ENCODE measurements around the gene GLYR1.

GLYR1 gene

DNA sequence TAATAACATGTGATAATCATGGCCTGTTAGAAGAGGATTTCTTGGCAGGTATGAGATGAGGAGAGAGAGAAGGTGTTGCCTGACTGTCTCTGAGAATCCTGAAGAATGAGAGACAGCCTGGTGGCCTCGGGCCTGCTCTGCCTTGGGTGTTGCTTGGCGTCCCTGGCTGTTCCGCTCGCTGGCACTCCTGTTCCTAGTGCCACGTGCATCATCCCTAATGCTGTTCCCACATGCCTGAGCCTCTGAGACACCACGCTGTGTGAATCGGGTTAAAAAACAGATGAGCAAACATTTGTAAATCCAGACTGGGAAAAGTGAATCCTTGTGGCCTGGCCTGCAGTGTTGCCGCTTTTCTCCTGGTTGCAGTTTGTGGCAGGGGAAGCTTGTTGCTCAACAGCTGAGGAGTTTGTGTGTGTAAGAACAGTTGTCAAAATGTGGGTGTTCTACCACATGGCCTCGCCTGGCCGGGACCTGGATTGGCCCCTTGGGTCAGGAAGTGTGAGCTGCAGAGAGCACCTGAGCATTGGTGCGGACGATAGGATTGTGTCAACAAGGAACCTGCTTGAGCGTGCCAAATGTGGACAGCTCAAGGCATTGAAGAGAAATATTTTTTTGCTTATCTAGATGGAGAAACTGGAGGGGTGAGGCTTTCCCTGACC lies 22.2 kb upstream of the GLYR1 start:
- TF ChIP-seq, protein P1, sequence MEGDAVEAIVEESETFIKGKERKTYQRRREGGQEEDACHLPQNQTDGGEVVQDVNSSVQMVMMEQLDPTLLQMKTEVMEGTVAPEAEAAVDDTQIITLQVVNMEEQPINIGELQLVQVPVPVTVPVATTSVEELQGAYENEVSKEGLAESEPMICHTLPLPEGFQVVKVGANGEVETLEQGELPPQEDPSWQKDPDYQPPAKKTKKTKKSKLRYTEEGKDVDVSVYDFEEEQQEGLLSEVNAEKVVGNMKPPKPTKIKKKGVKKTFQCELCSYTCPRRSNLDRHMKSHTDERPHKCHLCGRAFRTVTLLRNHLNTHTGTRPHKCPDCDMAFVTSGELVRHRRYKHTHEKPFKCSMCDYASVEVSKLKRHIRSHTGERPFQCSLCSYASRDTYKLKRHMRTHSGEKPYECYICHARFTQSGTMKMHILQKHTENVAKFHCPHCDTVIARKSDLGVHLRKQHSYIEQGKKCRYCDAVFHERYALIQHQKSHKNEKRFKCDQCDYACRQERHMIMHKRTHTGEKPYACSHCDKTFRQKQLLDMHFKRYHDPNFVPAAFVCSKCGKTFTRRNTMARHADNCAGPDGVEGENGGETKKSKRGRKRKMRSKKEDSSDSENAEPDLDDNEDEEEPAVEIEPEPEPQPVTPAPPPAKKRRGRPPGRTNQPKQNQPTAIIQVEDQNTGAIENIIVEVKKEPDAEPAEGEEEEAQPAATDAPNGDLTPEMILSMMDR (conservative IDR thresholded peaks at IDR 0.05; ENCODE audit: low read length) = no peak
- DNase-seq (ENCODE audit: low read depth) = no peak
- H3K4me3 ChIP-seq (ENCODE audit: low read length) = no peak overlapping the region

DNA sequence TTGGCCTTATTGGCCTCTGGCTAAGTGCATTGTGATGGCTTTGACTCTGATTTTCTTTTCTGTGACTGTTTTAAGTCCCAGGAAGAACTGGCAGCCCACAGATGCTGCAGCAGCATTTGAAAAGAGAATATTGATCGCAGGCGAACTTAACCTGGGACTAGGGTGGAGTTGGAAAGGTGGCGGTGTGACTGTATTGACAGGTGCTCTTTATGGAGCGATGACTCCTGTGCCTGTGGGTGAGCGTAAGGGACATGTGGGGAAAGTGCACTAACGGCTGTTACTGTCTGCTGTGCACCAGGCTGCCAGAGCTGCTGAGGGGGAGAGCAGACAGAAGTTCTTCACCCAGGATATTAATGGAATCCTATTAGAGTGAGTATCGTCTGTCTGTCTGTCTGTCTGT lies 21.4 kb upstream of the GLYR1 start:
- no peak for DNase-seq (ENCODE audit: low read depth)
- TF ChIP-seq, protein P1 (conservative IDR thresholded peaks at IDR 0.05; ENCODE audit: low read length) = no peak

GRCh38 chr16:4868026-4868425 lies 20.9 kb upstream of the GLYR1 start:
- no peak overlapping the region for H3K4me3 ChIP-seq (ENCODE audit: low read length)
- TF ChIP-seq, protein P1 (conservative IDR thresholded peaks at IDR 0.05; ENCODE audit: low read length) = no peak

More for the DNA sequence above, 21.4 kb upstream of the GLYR1 start:
- H3K4me3 ChIP-seq (ENCODE audit: low read length) = no peak overlapping the region

GRCh38 chr16:4866586-4866985 lies 19.5 kb upstream of the GLYR1 start:
- no peak overlapping the region for H3K4me3 ChIP-seq (ENCODE audit: low read length)
- TF ChIP-seq, protein P1 (conservative IDR thresholded peaks at IDR 0.05; ENCODE audit: low read length) = no peak
- no peak for DNase-seq (ENCODE audit: low read depth)

More at GRCh38 chr16:4868026-4868425, 20.9 kb upstream of the GLYR1 start:
- no peak for DNase-seq (ENCODE audit: low read depth)

DNA sequence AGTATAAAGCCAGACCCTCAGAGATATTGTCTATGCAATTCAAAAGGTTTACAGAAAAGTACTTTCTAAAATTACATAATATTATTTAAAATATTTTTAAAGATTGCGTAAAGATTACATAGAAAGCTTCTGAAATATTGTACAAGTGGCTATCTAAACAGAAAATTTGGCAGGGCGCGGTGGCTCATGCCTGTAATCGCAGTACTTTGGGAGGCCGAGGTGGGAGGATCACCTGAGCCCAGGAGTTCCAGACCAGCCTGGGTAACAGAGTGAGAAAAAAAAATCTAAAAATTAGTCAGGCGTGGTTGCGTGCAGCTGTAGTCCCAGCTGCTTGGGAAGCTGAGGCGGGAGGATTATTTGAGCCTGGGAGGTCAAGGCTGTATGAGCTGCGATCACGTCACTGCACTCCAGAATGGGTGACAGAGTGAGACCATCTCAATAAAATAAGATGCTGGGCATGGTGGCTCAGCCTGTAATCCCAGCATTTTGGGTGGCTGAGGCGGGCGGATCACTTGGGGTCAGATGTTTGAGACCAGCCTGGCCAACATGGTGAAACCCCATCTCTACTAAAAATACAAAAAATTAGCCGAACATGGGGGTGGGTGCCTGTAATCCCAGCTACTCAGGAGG lies 18.3 kb upstream of the GLYR1 start:
- no peak for DNase-seq (ENCODE audit: low read depth)
- no peak overlapping the region for H3K4me3 ChIP-seq (ENCODE audit: low read length)
- TF ChIP-seq, protein P1 (conservative IDR thresholded peaks at IDR 0.05; ENCODE audit: low read length) = no peak

DNA sequence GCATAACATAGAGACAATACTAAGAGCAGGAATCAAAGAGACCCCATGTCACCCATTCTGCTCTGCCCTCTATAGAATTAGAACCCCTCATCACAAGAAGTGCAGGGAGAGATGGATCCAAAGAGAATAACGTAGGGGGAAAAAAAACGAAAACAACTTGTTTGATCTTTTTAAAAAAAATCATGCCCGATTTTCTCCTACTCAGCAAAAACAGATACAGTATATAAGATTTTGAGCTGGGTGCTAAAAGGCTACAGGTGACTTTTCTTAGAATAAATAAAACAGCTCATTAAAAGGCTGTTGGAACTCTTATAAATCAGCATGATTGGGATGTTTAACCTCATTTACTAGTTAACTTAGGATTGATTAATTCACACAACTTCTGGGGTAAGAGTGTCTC lies 17.6 kb upstream of the GLYR1 start:
- H3K4me3 ChIP-seq (ENCODE audit: low read length) = no peak overlapping the region
- TF ChIP-seq, protein P1 (conservative IDR thresholded peaks at IDR 0.05; ENCODE audit: low read length) = no peak
- DNase-seq (ENCODE audit: low read depth) = no peak

- DNase-seq (ENCODE audit: low read depth) = no peak
- TF ChIP-seq, protein P1 (conservative IDR thresholded peaks at IDR 0.05; ENCODE audit: low read length) = no peak
Measured at GRCh38 chr16:4862639-4863038, 15.6 kb upstream of the GLYR1 start.

More at GRCh38 chr16:4862639-4863038, 15.6 kb upstream of the GLYR1 start:
- H3K4me3 ChIP-seq (ENCODE audit: low read length) = no peak overlapping the region

Measured in AG10803 (cell line).